Measurements from ENCODE around the gene CYP21A2.
"Not testable (repeated sequence)": the region's sequence is repeated elsewhere in the genome, so short reads cannot be mapped to it uniquely, and the experiment has no call there.

The CYP21A2 gene

DNA sequence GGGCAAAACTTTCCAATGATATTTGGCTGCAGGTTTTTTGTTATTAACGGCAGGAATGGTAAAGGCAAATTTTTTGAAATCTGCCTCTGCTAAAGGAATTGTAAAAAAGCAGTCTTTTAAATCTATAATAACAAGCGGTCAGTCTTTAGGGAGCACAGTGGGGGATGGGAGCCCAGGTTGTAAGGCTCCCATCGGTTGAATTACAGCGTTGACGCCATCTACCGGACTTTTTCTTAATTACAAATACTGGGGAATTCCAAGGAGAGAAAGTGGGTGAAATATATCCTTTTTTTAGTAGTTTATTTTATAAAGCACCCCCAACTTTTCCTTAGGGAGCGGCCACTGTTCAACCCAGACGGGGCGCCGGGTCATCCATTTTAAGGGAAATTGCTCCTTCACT is 16.1 kb upstream of the CYP21A2 start:
- not testable (repeated sequence) for H3K36me3 ChIP-seq (replicated peaks; ENCODE audit: low read depth, low read length); H2AFZ ChIP-seq (ENCODE audit: low read depth, low read length); H3K79me2 ChIP-seq (ENCODE audit: low read length); H3K9me3 ChIP-seq (ENCODE audit: insufficient read depth, low read length); H3K4me3 ChIP-seq (ENCODE audit: low read length); H4K20me1 ChIP-seq (ENCODE audit: insufficient read depth, low read length); H3K27ac ChIP-seq (ENCODE audit: low read length); H3K4me1 ChIP-seq (ENCODE audit: low read length); H3K27me3 ChIP-seq (ENCODE audit: low read depth, low read length); H3K9ac ChIP-seq (ENCODE audit: low read length); H3K4me2 ChIP-seq (ENCODE audit: low read length)

DNA sequence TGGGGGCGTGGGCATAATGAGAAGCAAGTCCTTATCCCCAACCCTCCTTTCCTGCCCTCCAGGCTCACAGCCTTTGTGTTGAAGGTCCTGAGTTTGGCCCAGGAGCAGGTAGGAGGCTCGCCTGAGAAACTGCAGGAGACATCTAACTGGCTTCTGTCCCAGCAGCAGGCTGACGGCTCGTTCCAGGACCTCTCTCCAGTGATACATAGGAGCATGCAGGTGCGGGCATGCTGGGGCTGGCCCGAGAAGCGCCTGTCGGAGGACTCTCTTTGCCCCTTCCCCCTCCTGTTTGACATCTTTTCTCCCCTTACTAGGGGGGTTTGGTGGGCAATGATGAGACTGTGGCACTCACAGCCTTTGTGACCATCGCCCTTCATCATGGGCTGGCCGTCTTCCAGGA is 9.6 kb upstream of the CYP21A2 start:
- not testable (repeated sequence) for H3K9ac ChIP-seq (ENCODE audit: low read length); H3K9me3 ChIP-seq (ENCODE audit: insufficient read depth, low read length); H3K4me2 ChIP-seq (ENCODE audit: low read length); H3K27me3 ChIP-seq (ENCODE audit: low read depth, low read length); H3K27ac ChIP-seq (ENCODE audit: low read length); H3K36me3 ChIP-seq (replicated peaks; ENCODE audit: low read depth, low read length); H3K4me3 ChIP-seq (ENCODE audit: low read length); H3K79me2 ChIP-seq (ENCODE audit: low read length); H2AFZ ChIP-seq (ENCODE audit: low read depth, low read length); H3K4me1 ChIP-seq (ENCODE audit: low read length); H4K20me1 ChIP-seq (ENCODE audit: insufficient read depth, low read length)

DNA sequence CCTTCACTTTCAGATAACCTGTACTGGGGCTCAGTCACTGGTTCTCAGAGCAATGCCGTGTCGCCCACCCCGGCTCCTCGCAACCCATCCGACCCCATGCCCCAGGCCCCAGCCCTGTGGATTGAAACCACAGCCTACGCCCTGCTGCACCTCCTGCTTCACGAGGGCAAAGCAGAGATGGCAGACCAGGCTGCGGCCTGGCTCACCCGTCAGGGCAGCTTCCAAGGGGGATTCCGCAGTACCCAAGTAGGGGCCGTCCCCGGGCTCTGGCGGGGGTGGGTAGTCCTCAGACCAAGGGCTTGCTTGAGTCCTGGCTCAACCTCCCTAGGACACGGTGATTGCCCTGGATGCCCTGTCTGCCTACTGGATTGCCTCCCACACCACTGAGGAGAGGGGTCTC is 8.7 kb upstream of the CYP21A2 start:
- H3K4me3 ChIP-seq (ENCODE audit: low read length); H3K4me1 ChIP-seq (ENCODE audit: low read length); H4K20me1 ChIP-seq (ENCODE audit: insufficient read depth, low read length); H3K27me3 ChIP-seq (ENCODE audit: low read depth, low read length); H3K9ac ChIP-seq (ENCODE audit: low read length); H3K27ac ChIP-seq (ENCODE audit: low read length); H3K4me2 ChIP-seq (ENCODE audit: low read length); H3K9me3 ChIP-seq (ENCODE audit: insufficient read depth, low read length); H2AFZ ChIP-seq (ENCODE audit: low read depth, low read length); H3K36me3 ChIP-seq (replicated peaks; ENCODE audit: low read depth, low read length); H3K79me2 ChIP-seq (ENCODE audit: low read length): not testable (repeated sequence)

DNA sequence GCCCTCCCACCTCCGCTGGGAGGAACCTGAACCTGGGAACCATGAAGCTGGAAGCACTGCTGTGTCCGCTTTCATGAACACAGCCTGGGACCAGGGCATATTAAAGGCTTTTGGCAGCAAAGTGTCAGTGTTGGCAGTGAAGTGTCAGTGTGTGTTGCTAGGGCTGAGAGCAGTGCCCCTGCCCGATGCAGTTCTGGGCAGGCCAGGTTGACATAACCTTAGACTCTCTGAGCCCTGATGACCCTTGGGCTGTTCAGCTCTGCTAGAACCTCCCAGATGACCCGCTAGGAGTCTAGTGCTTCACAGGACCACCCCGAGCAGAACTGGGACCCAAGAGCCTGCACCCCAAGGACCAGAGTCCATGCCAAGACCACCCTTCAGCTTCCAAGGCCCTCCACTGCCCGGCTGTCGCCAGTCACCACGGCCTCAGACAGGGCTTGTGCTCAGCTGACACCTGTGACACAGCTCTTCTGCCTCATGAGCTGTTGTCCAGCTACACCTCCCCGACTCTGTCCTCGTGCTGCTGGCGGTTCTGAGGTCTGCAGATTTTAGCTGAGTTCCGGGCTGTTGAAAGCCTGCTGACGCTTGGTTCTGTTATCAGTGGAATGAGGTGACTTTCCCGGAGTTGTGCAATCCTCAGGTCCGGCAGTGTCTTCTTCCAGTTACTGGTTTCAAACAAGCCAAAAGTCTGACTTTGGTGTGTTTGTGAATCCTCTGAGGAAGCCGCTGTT is 2.8 kb upstream of the CYP21A2 start:
- not testable (repeated sequence) for H3K27me3 ChIP-seq (ENCODE audit: low read depth, low read length); H3K9ac ChIP-seq (ENCODE audit: low read length); H3K4me2 ChIP-seq (ENCODE audit: low read length); H4K20me1 ChIP-seq (ENCODE audit: insufficient read depth, low read length); H2AFZ ChIP-seq (ENCODE audit: low read depth, low read length); H3K27ac ChIP-seq (ENCODE audit: low read length); H3K36me3 ChIP-seq (replicated peaks; ENCODE audit: low read depth, low read length); H3K9me3 ChIP-seq (ENCODE audit: insufficient read depth, low read length); H3K4me3 ChIP-seq (ENCODE audit: low read length); H3K4me1 ChIP-seq (ENCODE audit: low read length); H3K79me2 ChIP-seq (ENCODE audit: low read length)

DNA sequence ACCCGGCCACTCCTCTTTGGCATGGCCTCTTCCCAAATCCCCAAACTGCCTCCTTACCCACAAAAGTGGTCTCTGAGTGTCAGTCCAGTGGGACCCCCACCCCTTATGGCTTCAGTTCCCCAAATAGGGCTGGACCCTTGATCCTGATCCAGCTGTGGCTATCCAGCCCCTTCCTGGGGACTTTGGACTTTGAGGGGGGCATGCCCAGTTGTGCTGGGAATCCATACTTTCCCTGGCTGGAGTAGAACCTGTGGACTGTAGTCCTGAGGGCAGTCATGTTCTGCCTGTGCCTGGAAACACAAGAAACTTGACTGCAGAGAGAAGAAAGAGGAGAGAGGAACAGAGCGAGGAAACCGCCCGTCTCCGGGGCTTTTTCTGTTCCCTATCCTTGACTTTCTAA is 1.1 kb upstream of the CYP21A2 start:
- H3K4me1 ChIP-seq (ENCODE audit: low read length); H3K9ac ChIP-seq (ENCODE audit: low read length); H2AFZ ChIP-seq (ENCODE audit: low read depth, low read length); H3K79me2 ChIP-seq (ENCODE audit: low read length); H3K4me2 ChIP-seq (ENCODE audit: low read length); H3K36me3 ChIP-seq (replicated peaks; ENCODE audit: low read depth, low read length); H4K20me1 ChIP-seq (ENCODE audit: insufficient read depth, low read length); H3K4me3 ChIP-seq (ENCODE audit: low read length); H3K27ac ChIP-seq (ENCODE audit: low read length); H3K27me3 ChIP-seq (ENCODE audit: low read depth, low read length); H3K9me3 ChIP-seq (ENCODE audit: insufficient read depth, low read length): not testable (repeated sequence)

DNA sequence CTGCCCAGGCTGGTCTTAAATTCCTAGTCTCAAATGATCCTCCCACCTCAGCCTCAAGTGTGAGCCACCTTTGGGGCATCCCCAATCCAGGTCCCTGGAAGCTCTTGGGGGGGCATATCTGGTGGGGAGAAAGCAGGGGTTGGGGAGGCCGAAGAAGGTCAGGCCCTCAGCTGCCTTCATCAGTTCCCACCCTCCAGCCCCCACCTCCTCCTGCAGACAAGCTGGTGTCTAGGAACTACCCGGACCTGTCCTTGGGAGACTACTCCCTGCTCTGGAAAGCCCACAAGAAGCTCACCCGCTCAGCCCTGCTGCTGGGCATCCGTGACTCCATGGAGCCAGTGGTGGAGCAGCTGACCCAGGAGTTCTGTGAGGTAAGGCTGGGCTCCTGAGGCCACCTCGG is 663 bp downstream of the CYP21A2 start:
- not testable (repeated sequence) for H2AFZ ChIP-seq (ENCODE audit: low read depth, low read length); H3K4me3 ChIP-seq (ENCODE audit: low read length); H4K20me1 ChIP-seq (ENCODE audit: insufficient read depth, low read length); H3K9ac ChIP-seq (ENCODE audit: low read length); H3K4me2 ChIP-seq (ENCODE audit: low read length); H3K27ac ChIP-seq (ENCODE audit: low read length); H3K9me3 ChIP-seq (ENCODE audit: insufficient read depth, low read length); H3K36me3 ChIP-seq (replicated peaks; ENCODE audit: low read depth, low read length); H3K4me1 ChIP-seq (ENCODE audit: low read length); H3K27me3 ChIP-seq (ENCODE audit: low read depth, low read length); H3K79me2 ChIP-seq (ENCODE audit: low read length)

DNA sequence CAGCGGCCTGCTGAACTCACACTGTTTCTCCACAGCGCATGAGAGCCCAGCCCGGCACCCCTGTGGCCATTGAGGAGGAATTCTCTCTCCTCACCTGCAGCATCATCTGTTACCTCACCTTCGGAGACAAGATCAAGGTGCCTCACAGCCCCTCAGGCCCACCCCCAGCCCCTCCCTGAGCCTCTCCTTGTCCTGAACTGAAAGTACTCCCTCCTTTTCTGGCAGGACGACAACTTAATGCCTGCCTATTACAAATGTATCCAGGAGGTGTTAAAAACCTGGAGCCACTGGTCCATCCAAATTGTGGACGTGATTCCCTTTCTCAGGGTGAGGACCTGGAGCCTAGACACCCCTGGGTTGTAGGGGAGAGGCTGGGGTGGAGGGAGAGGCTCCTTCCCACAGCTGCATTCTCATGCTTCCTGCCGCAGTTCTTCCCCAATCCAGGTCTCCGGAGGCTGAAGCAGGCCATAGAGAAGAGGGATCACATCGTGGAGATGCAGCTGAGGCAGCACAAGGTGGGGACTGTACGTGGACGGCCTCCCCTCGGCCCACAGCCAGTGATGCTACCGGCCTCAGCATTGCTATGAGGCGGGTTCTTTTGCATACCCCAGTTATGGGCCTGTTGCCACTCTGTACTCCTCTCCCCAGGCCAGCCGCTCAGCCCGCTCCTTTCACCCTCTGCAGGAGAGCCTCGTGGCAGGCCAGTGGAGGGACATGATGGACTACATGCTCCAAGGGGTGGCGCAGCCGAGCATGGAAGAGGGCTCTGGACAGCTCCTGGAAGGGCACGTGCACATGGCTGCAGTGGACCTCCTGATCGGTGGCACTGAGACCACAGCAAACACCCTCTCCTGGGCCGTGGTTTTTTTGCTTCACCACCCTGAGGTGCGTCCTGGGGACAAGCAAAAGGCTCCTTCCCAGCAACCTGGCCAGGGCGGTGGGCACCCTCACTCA is 1.4 kb downstream of the CYP21A2 start:
- H3K9ac ChIP-seq (ENCODE audit: low read length); H3K27ac ChIP-seq (ENCODE audit: low read length); H3K27me3 ChIP-seq (ENCODE audit: low read depth, low read length); H3K4me1 ChIP-seq (ENCODE audit: low read length); H2AFZ ChIP-seq (ENCODE audit: low read depth, low read length); H3K4me2 ChIP-seq (ENCODE audit: low read length); H4K20me1 ChIP-seq (ENCODE audit: insufficient read depth, low read length); H3K9me3 ChIP-seq (ENCODE audit: insufficient read depth, low read length); H3K36me3 ChIP-seq (replicated peaks; ENCODE audit: low read depth, low read length); H3K79me2 ChIP-seq (ENCODE audit: low read length); H3K4me3 ChIP-seq (ENCODE audit: low read length): not testable (repeated sequence)

DNA sequence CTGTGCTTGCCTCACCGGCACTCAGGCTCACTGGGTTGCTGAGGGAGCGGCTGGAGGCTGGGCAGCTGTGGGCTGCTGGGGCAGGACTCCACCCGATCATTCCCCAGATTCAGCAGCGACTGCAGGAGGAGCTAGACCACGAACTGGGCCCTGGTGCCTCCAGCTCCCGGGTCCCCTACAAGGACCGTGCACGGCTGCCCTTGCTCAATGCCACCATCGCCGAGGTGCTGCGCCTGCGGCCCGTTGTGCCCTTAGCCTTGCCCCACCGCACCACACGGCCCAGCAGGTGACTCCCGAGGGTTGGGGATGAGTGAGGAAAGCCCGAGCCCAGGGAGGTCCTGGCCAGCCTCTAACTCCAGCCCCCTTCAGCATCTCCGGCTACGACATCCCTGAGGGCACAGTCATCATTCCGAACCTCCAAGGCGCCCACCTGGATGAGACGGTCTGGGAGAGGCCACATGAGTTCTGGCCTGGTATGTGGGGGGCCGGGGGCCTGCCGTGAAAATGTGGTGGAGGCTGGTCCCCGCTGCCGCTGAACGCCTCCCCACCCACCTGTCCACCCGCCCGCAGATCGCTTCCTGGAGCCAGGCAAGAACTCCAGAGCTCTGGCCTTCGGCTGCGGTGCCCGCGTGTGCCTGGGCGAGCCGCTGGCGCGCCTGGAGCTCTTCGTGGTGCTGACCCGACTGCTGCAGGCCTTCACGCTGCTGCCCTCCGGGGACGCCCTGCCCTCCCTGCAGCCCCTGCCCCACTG is 2.3 kb downstream of the CYP21A2 start:
- H3K4me3 ChIP-seq (ENCODE audit: low read length); H3K9me3 ChIP-seq (ENCODE audit: insufficient read depth, low read length); H3K4me2 ChIP-seq (ENCODE audit: low read length); H3K27ac ChIP-seq (ENCODE audit: low read length); H2AFZ ChIP-seq (ENCODE audit: low read depth, low read length); H3K9ac ChIP-seq (ENCODE audit: low read length); H3K27me3 ChIP-seq (ENCODE audit: low read depth, low read length); H3K4me1 ChIP-seq (ENCODE audit: low read length); H4K20me1 ChIP-seq (ENCODE audit: insufficient read depth, low read length); H3K79me2 ChIP-seq (ENCODE audit: low read length); H3K36me3 ChIP-seq (replicated peaks; ENCODE audit: low read depth, low read length): not testable (repeated sequence)

DNA sequence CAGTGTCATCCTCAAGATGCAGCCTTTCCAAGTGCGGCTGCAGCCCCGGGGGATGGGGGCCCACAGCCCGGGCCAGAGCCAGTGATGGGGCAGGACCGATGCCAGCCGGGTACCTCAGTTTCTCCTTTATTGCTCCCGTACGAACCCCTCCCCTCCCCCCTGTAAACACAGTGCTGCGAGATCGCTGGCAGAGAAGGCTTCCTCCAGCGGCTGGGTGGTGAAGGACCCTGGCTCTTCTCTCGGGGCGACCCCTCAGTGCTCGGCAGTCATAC is 2.8 kb downstream of the CYP21A2 start:
- not testable (repeated sequence) for H3K4me2 ChIP-seq (ENCODE audit: low read length); H3K27me3 ChIP-seq (ENCODE audit: low read depth, low read length); H3K4me3 ChIP-seq (ENCODE audit: low read length); H3K36me3 ChIP-seq (replicated peaks; ENCODE audit: low read depth, low read length); H3K9ac ChIP-seq (ENCODE audit: low read length); H4K20me1 ChIP-seq (ENCODE audit: insufficient read depth, low read length); H2AFZ ChIP-seq (ENCODE audit: low read depth, low read length); H3K4me1 ChIP-seq (ENCODE audit: low read length); H3K27ac ChIP-seq (ENCODE audit: low read length); H3K79me2 ChIP-seq (ENCODE audit: low read length); H3K9me3 ChIP-seq (ENCODE audit: insufficient read depth, low read length)

All from OCI-LY3 (cell line).